Measurements from ENCODE around the gene KYAT1.

GRCh38 chr9:128909859-128910258, 28.1 kb upstream of the KYAT1 start:
- no peak for TF ChIP-seq POLR2A (IDR thresholded peaks at IDR 0.05; ENCODE audit: low read length)
- no peak for TF ChIP-seq GATA1 (IDR thresholded peaks at IDR 0.05; ENCODE audit: low read depth, low read length)

All from erythroblast (primary cell).